HG03025 (cell line): ENCODE measurements around the gene MAP1LC3B2.

Experiments
- ATAC-seq: cut with Tn5 transposase; IDR thresholded peaks from one replicate; pipeline ENCODE4 v1.9.1; 2021; ENCODE audit warnings: mild to moderate bottlenecking, moderate library complexity; ENCODE audit not compliant: unreplicated experiment, low FRiP score

Gene MAP1LC3B2

DNA sequence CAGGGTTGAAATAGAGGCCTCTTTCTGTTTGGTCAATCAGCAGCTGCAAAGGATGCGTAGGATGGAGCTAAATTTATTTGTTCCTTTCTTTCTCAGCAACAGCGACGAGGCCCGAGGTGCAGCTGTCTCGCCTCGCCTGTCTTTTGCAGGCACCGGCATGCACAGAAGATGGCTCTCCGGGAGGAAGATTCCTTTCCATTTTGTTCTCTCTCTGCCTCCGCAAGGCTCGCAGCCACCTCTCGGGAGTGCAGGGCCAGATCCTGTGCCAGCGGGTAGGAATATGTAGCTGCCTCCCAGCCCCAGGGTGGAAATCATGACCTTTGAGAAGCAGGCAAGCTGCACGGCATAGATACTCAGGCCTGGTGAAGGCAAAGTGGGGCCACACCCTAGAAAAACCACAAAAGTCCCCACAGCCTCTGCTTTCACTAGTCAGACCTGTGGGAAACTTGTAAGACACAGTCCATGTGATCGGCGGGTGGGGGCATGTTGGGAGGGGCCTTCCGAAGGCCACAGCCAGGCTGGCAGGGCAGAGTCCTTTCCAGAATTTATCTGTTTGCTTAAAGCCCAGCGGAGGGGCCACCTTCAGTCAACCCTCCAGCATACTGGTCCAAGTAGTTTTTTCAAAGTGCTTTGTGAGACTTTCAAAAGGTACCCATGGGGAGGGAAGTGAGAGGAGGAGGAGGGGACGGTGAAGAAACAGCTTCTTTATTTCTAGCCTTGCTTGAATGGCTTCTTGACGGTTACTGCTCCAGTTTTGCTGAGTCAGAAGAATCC lies at the start of gene MAP1LC3B2:
Gene MAP1LC3B2, plus strand, starts transcription at position 220 of the 774 bp plus-strand sequence. CDS start 16,562 bp downstream, outside the sequence.
- ATAC-seq = peak; percentile 82

DNA sequence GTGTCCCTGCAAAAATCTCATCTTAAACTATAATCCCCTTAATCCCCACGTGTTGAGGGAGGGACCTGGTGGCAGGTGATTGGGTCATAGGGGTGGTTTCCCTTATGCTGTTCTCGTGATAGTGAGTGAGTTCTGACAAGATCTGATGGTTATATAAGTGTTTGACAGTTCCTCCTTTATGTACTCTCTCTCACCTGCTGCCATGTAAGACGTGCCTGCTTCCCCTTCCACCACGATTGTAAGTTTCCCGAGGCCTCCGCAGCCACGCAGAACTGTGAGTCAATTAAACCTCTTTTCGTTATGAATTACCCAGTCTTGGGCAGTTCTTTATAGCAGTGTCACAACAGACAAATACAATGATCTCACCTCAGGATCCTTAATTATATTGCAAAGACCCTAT lies 45.2 kb upstream of the MAP1LC3B2 start:
- no peak for ATAC-seq

DNA sequence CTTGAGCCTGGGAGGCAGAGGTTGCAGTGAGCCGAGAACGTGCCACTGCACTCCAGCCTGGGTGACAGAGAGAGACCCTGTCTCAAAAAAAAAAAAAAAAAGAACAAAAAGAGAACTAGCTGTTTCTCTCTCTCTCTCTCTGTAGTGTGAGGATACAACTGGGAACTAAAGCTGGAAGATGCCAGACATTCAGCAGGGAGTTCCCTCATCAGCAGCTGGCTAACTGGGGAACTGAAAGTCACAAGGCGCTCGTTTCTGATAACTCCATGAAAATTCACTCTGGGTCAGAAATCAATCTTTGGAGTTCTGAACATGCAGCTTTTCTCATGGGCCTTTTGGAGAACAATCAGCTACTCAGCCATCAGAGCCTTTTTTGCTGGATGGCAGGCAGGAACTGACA lies 43.5 kb upstream of the MAP1LC3B2 start:
- no peak for ATAC-seq

DNA sequence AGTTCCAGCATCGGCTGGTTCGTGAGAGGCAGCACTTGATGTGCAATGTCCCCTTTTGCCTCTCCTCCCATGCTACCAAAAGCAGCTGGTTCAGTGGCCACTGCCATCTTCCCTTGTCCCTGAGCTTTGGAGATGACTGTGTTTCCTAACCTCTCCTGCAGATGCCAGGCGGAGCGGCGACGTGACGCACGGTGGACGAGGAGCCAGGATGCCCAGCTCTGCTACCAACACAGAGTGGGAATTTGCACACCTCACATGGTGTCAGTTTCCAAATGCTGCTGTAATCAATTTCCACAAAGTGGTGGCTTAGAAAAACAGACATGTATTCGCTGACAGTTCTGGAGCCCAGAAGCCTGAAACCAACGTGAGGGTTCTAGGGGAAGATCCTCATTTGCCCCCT lies 42.5 kb upstream of the MAP1LC3B2 start:
- ATAC-seq = no peak

DNA sequence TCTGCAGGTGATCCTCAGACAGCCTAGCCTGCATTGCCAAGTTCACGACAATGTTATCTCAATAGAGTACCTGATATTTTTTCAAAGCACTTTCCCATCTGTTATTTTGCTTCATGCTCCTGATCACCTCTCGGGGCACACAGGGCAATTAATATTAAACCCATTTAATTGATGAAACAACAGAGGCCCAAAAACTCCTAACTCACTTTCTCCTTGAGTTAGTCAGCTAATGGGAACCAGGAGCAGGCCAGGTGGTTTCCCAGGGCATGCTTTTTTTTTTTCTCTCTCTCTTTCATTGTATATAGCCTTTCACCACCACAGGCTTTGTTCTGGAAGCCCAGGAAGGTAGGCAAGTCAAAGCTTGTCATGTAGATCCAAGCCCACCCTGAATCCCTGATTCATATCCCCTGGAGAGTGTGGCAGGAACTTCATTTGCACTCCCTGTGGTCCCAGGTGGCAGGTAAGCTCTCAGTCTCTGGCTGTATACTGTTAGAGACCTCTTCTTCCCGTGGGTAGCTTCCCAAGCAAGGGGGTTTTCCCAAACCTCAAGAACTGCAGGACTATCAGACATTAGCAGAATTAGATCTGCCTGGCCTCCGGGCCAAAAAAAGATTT lies 41.6 kb upstream of the MAP1LC3B2 start:
- ATAC-seq = no peak

DNA sequence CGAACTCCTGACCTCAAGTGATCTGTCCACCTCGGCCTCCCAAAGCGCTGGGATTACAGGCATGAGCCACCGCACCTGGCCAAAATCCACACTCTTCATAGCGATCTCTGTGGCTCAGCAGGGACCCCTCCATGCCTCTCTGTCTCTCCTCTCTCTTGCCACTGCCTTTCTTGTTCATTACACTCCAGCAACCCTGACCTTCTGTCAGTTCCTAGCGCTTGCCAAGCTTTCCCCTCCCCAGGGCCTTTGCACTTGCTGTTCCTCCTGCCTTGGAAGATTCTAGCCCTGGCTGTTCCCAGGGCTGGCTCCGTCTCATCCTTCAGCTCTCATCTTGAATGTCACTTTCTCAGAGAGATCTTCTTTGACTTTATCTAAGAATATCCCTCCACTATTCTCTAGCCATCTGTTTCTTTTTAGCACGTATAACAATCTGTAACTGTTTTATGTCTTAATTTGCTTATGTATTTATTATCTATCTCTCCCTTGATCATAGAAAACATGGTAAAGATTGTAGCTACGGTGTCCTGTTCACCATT lies 38.9 kb upstream of the MAP1LC3B2 start:
- ATAC-seq = no peak

DNA sequence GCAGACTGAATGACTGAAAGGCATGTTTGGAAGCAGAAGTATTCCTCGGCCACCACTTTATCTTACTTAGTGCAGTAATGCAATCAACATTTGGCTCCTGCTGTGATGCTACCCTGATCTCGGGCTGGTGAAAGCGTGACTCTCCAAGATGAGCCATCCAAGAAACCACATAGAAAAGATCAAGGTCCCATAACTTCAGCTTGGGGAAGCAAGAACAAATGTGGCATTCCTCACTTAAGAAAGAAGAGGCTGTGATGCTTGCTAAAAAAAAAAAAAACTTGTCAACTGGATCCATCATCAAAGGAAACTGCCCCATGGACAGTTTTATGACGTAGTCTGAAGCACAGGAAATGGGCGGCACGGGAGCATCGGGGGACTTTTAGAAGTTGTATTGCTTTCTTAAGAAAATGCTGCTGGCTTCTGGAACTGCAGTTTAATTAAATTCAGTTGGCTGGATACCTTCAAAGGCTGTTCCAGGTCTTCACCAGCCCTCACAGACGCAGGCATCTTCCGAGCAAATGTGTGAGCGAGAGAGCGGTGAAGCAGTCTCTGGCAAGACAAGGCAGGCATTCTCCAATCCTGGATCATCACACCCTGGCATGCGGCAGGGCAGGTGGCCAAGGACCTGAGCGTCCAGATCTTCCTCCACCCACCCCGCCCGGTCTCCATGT lies 38.2 kb upstream of the MAP1LC3B2 start:
- ATAC-seq = no peak

DNA sequence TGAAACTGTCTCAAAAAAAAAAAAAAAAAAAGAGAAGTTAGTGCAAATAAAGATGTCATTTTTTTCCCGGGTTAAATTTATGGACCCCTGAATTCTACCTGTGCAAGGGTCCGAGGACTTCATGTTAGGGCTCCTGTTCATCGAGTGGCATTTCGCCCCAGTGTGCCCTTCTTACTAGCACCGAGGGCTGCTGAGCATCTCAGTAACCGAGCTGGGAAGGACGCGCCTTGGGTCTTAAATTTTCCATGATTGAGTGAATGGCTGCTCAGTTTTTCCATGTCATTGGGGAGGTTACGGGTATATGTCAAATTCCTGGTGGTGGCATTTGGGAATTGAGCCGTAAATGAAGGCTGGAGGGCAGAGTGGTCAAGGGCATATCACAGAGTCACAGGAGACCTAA lies 34.9 kb upstream of the MAP1LC3B2 start:
- no peak for ATAC-seq

DNA sequence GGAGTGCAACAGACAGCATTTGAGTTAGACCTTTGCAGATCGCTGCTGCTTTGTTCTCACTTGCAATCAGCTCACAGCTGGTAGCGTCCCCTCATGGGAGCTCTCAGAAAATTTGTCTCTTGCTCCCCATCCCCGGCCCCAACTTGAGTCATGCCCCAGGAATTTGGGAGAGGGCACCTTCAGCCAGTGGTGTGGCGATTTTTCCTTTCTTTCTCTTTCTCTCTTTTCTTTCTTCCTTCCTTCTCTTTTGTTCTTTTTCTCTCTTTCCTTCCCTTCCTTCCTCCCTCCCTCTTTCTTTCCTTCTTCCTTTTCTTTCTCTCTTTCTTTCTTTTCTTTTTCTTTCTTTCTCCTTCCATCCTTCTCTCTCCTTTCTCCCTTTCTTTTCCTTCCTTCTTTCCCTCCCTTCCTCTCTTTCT lies 34.2 kb upstream of the MAP1LC3B2 start:
- ATAC-seq = no peak

DNA sequence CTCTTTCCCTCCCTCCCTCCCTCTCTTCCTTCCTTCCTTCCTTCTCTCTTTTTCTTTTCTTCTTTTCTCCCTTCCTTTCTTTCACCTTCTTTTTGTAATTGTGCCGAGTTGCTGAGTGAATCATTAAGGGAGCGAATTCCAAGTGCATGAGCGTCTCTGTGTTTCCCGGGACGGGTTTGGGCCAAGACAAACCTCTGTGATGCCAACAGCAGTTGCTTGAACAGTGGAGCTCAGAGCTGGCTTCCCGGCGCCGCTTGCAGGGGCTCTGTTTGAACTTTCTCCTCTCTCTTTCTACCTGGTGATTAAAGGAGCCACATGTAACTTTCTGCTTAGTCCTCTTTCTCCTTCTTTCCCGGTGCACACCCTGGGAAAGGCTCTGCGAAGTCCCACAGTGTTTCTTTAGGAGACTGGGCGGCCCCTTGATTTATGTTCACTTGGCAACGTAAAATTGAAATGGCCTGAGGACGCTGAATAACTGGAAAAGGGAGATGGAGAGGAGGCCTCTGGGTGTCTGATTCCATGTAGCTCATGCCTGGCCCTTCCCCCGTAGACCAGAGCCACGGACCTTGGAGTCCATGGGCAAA lies 33.7 kb upstream of the MAP1LC3B2 start:
- no peak for ATAC-seq

DNA sequence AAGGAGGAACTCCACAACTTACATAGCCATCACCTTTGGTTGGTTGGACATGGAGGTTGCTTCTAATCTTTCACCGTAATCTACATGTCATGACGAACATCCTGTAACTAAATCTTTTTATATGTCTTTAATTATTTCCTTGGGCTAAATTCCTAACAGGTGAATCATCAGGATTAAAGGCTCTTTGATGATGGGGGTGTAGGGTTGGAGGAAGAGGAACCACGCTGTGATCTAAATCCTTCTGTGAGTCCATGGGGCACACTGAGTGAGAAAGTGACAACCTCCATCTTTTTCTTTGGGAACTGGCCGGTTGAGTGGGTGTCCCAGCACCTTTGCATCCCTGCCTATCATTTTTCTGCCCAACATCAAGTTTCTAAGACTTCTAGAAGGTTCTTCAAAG lies 31.1 kb upstream of the MAP1LC3B2 start:
- no peak for ATAC-seq

DNA sequence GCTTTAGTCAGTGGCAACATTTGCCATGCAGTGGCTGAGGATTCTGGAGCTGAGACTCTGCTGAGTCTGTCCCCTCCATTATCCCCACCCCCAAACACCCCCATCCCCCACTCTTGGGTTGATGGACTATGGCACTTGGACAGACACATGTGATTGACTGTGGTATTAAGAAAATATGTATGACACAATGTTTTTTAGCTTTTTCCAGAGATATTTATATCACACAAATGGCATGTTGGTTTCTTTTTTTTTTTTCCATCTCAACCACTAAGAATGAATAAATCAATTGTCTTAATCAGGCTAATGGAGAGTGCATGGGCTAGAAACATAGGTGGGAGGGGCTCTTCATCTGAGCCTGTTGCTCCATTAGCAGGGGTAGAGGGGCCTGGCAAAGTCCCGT lies 30.7 kb upstream of the MAP1LC3B2 start:
- no peak for ATAC-seq

DNA sequence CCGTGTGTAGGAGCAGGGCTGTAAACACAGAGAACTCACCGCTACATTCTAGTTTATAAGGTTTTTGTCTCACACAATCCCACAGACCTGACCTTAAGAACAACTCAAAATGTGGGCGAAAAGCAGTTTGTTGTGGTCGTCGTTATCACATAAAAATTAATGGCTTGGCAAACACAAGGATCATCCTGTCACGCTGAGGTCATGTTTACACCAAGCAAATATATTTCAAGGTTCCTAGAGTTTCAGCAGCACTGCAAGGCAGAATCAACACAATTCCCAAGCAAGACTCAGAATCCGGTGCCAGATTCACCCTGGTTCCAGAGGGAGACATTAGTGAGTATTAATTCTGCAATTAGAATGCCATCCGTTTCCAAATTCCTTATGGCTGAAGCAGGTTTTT lies 30.1 kb upstream of the MAP1LC3B2 start:
- ATAC-seq = no peak

DNA sequence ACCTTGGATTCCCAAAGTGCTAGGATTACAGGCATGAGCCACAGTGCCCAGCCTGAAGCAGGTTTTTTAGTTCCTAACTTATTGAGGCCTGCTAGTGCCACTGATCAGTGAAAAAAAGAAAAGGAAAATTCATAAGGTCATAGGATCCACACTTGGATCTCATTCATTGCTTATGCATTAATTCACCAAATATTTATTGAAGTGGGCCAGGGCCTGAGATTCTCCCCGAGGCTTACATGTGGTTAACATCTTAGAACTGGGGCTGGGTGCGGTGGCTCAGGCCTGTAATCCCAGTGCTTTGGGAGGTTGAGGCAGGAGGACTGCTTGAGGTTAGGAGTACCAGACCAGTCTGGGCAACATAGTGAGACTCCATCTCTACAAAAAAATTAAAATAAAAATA lies 29.5 kb upstream of the MAP1LC3B2 start:
- ATAC-seq = no peak

DNA sequence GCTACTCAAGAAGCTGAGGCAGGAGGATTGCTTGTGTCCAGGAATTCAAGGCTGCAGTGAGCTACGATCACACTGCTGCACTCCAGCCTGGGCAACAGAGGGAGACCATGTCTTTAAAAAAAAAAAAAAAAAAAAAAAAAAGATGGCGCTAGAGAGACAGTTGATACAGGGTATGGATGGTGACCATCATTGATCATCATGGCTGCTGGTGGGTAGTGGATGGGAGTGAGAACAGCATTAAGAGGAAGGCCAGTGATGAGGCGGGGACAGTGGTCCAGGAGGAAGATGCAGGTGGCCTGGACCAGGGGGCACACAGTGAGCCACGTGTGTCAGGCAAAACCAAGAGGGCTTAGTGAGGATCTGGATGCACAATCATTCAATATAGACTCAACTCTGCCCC lies 26.8 kb upstream of the MAP1LC3B2 start:
- no peak for ATAC-seq

DNA sequence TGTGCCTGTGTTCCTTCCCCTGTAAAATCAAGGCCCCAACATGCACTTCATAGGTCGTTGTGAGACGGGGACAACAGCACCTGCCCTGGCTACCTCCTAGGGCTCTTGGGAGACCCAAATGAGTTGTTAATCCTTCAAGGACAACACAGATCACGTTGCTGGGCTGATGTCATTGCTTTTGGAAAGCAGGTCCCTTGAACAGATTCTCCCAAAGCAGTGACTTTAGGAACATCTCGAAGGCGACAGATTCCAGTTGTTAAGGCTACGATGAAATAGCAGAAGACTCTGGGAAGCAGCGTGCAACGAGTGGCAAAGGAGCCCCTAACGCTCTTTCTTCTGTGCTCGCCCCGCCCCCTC lies 26.2 kb upstream of the MAP1LC3B2 start:
- peak; percentile 22 for ATAC-seq

DNA sequence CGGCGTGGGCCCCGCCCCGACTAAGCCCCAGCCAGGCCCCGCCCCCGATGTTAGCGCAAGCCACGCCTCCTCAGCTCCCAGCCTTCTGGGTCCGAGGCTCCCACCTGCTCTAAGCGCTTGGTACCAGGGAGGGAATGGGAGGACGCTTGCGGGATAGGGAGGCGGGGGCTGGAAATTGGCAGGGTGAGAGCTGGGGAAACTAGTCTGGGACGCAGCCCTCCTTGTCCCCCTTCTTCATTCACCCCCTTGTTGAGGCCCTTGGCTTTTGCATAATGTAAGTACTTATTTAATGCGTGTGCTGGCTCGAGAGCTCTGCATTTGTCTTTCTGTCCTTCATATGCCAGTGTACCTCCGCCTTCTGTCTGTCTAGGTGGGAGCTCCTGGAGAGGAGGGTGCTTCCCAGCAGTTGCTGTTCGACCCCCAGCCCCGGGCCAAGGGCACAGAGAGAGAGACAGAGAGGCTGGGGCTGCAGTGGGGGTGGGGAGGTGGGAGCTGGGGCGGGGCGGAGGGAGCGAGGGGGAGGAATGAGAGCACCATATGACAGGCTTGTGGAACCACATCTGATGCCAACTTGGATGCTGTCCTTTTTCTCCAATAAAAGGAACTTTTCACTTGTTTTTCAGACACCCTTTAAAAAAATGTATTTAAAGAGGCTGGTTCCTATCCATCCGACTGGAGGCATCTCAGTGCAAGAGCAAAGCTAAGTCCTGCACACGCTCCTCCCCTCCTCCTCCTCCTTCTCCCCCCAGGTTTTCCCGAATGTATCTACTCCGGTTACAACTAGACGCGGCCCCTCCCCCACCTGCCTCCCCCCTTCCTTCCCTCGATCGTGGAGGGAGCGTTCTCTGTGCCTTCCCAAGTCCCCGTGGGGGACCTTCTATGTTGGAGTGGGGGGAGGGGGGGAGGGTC lies 25.6 kb upstream of the MAP1LC3B2 start:
- peak; percentile 66 for ATAC-seq

DNA sequence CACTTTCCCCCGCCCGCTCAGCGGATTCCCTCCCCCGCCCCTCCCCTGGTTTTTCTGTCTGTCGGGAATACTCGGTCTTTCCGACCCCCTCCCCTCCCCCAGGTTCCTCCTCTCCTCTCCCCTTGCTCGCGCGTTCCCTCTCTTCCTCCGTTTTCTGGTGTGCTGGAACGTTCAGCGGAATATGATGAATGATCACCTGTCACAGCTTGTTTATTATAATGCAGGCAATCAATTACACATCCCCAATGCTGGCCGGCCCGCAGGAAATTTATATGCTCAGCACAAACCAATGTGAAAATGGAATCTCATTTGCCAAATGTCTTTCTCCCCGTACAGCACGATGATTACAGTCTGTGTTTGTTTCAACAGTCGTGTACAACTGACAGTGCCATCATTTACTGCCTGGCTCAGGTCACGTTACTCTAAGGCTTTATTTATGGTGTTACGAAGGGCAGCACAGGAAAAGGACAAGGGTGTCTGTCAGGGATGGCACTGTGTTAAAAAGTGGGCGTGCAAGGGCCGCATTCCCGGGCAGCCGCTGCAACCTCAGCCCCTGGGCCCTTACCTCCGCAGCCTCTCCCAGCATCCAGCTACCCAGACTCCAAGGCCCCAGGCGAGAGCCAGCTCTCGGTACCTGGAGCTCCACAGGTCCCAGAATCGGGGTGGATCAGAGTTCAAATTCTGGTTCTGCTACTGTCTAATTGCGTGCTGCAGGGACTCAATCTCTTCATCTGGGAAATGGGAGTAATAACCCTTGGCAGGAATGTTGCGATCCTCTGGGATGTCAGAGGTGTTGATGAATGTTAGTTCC lies 24.7 kb upstream of the MAP1LC3B2 start:
- ATAC-seq = no peak

DNA sequence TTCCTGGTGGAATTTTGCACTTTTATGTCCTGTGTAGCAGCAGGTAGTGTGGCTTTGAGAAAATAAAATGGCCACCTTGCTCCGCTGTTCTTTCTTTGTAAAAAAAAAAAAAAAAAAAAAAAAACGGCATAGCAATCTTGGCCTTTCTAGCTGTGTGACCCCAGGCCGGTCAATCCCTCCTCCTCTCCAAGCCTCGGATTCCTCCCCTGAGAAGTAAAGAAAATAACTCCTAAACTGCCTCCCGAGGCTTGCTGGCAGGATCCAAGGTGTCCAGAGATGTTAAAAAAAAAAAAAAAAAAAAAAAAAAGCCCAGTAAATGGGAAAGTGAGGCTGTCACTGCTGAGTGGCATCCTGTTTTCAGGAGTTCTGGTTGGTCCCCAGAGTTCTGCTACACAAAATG lies 23.9 kb upstream of the MAP1LC3B2 start:
- ATAC-seq = no peak
